Suprapubic skin (tissue), 4 donors: ENCODE measurements around the gene ING5. TPM values are rescaled to one million over a fixed set of nuclear protein-coding genes. Genes with fewer than 3 reads are reported as not detected.

Experiments used
- DNase-seq, 2 donors: peaks; one replicate each; pipeline ENCODE4 v3.0.0-alpha.2; 2019; ENCODE audit warnings: low spot score in 2 of 2
- H3K27ac ChIP-seq: fragments of 200-600 bp; sonication (generic); one replicate; pipeline ENCODE4 v1.5.1; 2019
- H3K27me3 ChIP-seq: fragments of 200-600 bp; sonication (generic); one replicate; pipeline ENCODE4 v1.5.1; 2019
- H3K36me3 ChIP-seq: fragments of 200-600 bp; sonication (generic); one replicate; pipeline ENCODE4 v1.5.1; 2019
- H3K4me1 ChIP-seq: fragments of 200-600 bp; sonication (generic); one replicate; pipeline ENCODE4 v1.5.1; 2019
- H3K4me3 ChIP-seq: fragments of 200-600 bp; sonication (generic); one replicate; pipeline ENCODE4 v1.5.1; 2019; ENCODE audit warnings: mild to moderate bottlenecking
- H3K9me3 ChIP-seq: fragments of 200-600 bp; sonication (generic); one replicate; pipeline ENCODE4 v1.5.1; 2019
- CTCF ChIP-seq, 2 donors: fragments of 200-600 bp in 1 of 2; fragments of 450-650 bp in 1 of 2; sonication (generic) in 1 of 2; IDR thresholded peaks; one replicate each; pipeline ENCODE4 v1.5.1; 2016 to 2019; ENCODE audit warnings: antibody characterized with exemption in 2 of 2, mild to moderate bottlenecking in 1 of 2, moderate library complexity in 1 of 2
- EP300 ChIP-seq: sonication (generic); formaldehyde crosslinking; IDR thresholded peaks from one replicate; pipeline ENCODE4 v1.6.1; 2017; ENCODE audit warnings: antibody characterized with exemption
- POLR2A ChIP-seq, 2 donors: fragments of 450-650 bp; IDR thresholded peaks; one replicate each; pipeline ENCODE4 v1.6.1; 2017; ENCODE audit warnings: antibody characterized with exemption in 2 of 2, mild to moderate bottlenecking in 2 of 2, moderate library complexity in 2 of 2
- POLR2AphosphoS5 ChIP-seq, 3 donors: sonication (generic); formaldehyde crosslinking; IDR thresholded peaks; one replicate each; pipeline ENCODE4 v1.6.1; 2017; ENCODE audit warnings: antibody characterized with exemption in 3 of 3
- WGBS: methylation state at CpG from one replicate; pipeline ENCODE4 v1.1.5; 2018; 5-methylcytosine and 5-hydroxymethylcytosine counted together
- total RNA-seq, 4 donors: library from RNA; depleted of rRNA; stranded (reverse); fragments of >200 nt; gene quantifications; one replicate each; pipeline ENCODE4 v1.1.0, GENCODE V29; 2016

ING5 gene
- total RNA-seq, 4 donors from 2014 or later = 32.1 to 94.9 (median 46.4) TPM

GRCh38 chr2:241724975-241725870 is 23.4 kb downstream of the ING5 start:
- no peak for DNase-seq
- H3K4me1 ChIP-seq = no peaks in the 10 kb centered on the region
- H3K27ac ChIP-seq = no peak overlapping the region
- 96% methylated on average over 52 of the region's 76 CpGs for WGBS
- peaks cover 58% of the 10 kb centered on the region for H3K36me3 ChIP-seq
- H3K9me3 ChIP-seq = no peaks in the 10 kb centered on the region
- no peak for TF ChIP-seq POLR2AphosphoS5 (IDR thresholded peaks at IDR 0.05)
- TF ChIP-seq POLR2A (IDR thresholded peaks at IDR 0.05) = no peak
- TF ChIP-seq CTCF (IDR thresholded peaks at IDR 0.05) = no peak
- no peak for TF ChIP-seq EP300
- H3K27me3 ChIP-seq = no peaks in the 10 kb centered on the region
- H3K4me3 ChIP-seq = no peak overlapping the region

- H3K27ac ChIP-seq = no peak overlapping the region
- H3K4me3 ChIP-seq = no peak overlapping the region
- no peaks in the 10 kb centered on the region for H3K27me3 ChIP-seq
- no peaks in the 10 kb centered on the region for H3K4me1 ChIP-seq
- H3K9me3 ChIP-seq = no peaks in the 10 kb centered on the region
- no peak for TF ChIP-seq POLR2A (IDR thresholded peaks at IDR 0.05)
- no peak for TF ChIP-seq EP300
- TF ChIP-seq CTCF (IDR thresholded peaks at IDR 0.05) = no peak
- TF ChIP-seq POLR2AphosphoS5 (IDR thresholded peaks at IDR 0.05) = no peak
- no peak for DNase-seq
- 90% methylated on average over 14 of the region's 16 CpGs for WGBS
- H3K36me3 ChIP-seq = peaks cover 46% of the 10 kb centered on the region
Measured at GRCh38 chr2:241726459-241726858, 24.6 kb downstream of the ING5 start.

GRCh38 chr2:241728000-241728399 is 26.2 kb downstream of the ING5 start:
- WGBS = 79% methylated on average over 8 of the region's 8 CpGs
- Histone ChIP-seq H3K27ac (no peak overlapping the region), H3K27me3 (no peaks in the 10 kb centered on the region), H3K4me1 (peaks cover 2% of the 10 kb centered on the region), H3K36me3 (peaks cover 32% of the 10 kb centered on the region), H3K9me3 (no peaks in the 10 kb centered on the region), H3K4me3 (no peak overlapping the region)
- DNase-seq = no peak
- TF ChIP-seq POLR2A (IDR thresholded peaks at IDR 0.05) = no peak
- no peak for TF ChIP-seq POLR2AphosphoS5 (IDR thresholded peaks at IDR 0.05)
- TF ChIP-seq CTCF (IDR thresholded peaks at IDR 0.05) = no peak
- TF ChIP-seq EP300 = no peak

- no peak overlapping the region for H3K27ac ChIP-seq
- no peak overlapping the region for H3K4me3 ChIP-seq
- DNase-seq = no peak
- TF ChIP-seq EP300 (no peak), CTCF (IDR thresholded peaks at IDR 0.05) (no peak), POLR2A (IDR thresholded peaks at IDR 0.05) (no peak), POLR2AphosphoS5 (IDR thresholded peaks at IDR 0.05) (no peak)
- H3K4me1 ChIP-seq = peaks cover 3% of the 10 kb centered on the region
- no peaks in the 10 kb centered on the region for H3K27me3 ChIP-seq
- WGBS = 64% methylated on average over 10 of the region's 19 CpGs
- H3K36me3 ChIP-seq = peaks cover 26% of the 10 kb centered on the region
- H3K9me3 ChIP-seq = no peaks in the 10 kb centered on the region
Measured at GRCh38 chr2:241728627-241729026, 26.8 kb downstream of the ING5 start.

- DNase-seq = no peak
- Histone ChIP-seq H3K36me3 (peaks cover 13% of the 10 kb centered on the region), H3K27me3 (no peaks in the 10 kb centered on the region), H3K4me3 (no peak overlapping the region), H3K9me3 (no peaks in the 10 kb centered on the region), H3K27ac (no peak overlapping the region), H3K4me1 (peaks cover 10% of the 10 kb centered on the region)
- no peak for TF ChIP-seq CTCF (IDR thresholded peaks at IDR 0.05)
- no peak for TF ChIP-seq POLR2A (IDR thresholded peaks at IDR 0.05)
- no peak for TF ChIP-seq EP300
- no peak for TF ChIP-seq POLR2AphosphoS5 (IDR thresholded peaks at IDR 0.05)
- 93% methylated on average over 6 of the region's 6 CpGs for WGBS
Measured at GRCh38 chr2:241729868-241730267, 28.0 kb downstream of the ING5 start.
